ENCODE results near the gene TUBA4B. TPM values are rescaled to one million over a fixed set of nuclear protein-coding genes. Genes with fewer than 3 reads are reported as not detected.

TUBA4B gene
- total RNA-seq, 4 donors from 2014 or later, result not detected

- DNase-seq (ENCODE audit: low spot score in 2 of 2), result peak; percentile 87 to 90
- WGBS, 2 donors, result 0 to 2% methylated on average over 26 to 28 of the region's 46 CpGs
- Histone ChIP-seq H3K4me3 (peak within 1 kb of the TSS; percentile 76 to 94 (median 80)), H3K36me3 (peaks cover 0 to 28% (median 0%) of the 10 kb centered on the region in 3 donors), H3K9me3 (no peaks in the 10 kb centered on the region), H3K4me1 (peaks cover 0 to 44% (median 27%) of the 10 kb centered on the region in 4 donors), H3K27ac (peak within 1 kb of the TSS; percentile 93 to 97 (median 94)), H3K27me3 (no peaks in the 10 kb centered on the region)
- peak in 1 of 5 experiments; percentile 46 for TF ChIP-seq CTCF (IDR thresholded peaks at IDR 0.05)
- TF ChIP-seq POLR2A (IDR thresholded peaks at IDR 0.05), result peak; percentile 67 to 81
- peak; percentile 94 to 98 for TF ChIP-seq EP300 (IDR thresholded peaks at IDR 0.05)
Measured at GRCh38 chr2:219245148-219245898, 7.7 kb upstream of the TUBA4B start, which contains the start of the genes GLB1L and STK16. TSS of gene GLB1L (minus strand) at chr2:219245444. CDS start at chr2:219243573, 1,871 bp downstream. TSS of gene STK16 (plus strand) at chr2:219245479. CDS start at chr2:219246000, 521 bp downstream.

- Histone ChIP-seq H3K27ac (peak overlapping the region; percentile 93 to 97 (median 94)), H3K4me3 (peak overlapping the region; percentile 76 to 94 (median 80)), H3K9me3 (no peaks in the 10 kb centered on the region), H3K36me3 (peaks cover 0 to 33% (median 0%) of the 10 kb centered on the region in 3 donors), H3K27me3 (no peaks in the 10 kb centered on the region), H3K4me1 (peaks cover 0 to 49% (median 30%) of the 10 kb centered on the region in 4 donors)
- 15 to 16% methylated on average over 9 to 10 of the region's 10 CpGs for WGBS, 2 donors
- TF ChIP-seq POLR2A (IDR thresholded peaks at IDR 0.05), result no peak
- TF ChIP-seq CTCF (IDR thresholded peaks at IDR 0.05), result no peak
- no peak for TF ChIP-seq EP300 (IDR thresholded peaks at IDR 0.05)
- no peak for DNase-seq (ENCODE audit: low spot score in 2 of 2)
Measured at GRCh38 chr2:219245899-219246230, 7.2 kb upstream of the TUBA4B start.

- Histone ChIP-seq H3K27ac (peak overlapping the region in 2 of 4 donors; percentile 67 to 94), H3K36me3 (peaks cover 0 to 33% (median 0%) of the 10 kb centered on the region in 3 donors), H3K27me3 (no peaks in the 10 kb centered on the region), H3K4me3 (no peak overlapping the region), H3K9me3 (no peaks in the 10 kb centered on the region), H3K4me1 (peaks cover 0 to 50% (median 30%) of the 10 kb centered on the region in 4 donors)
- no peak for DNase-seq (ENCODE audit: low spot score in 2 of 2)
- TF ChIP-seq POLR2A (IDR thresholded peaks at IDR 0.05) (no peak), CTCF (IDR thresholded peaks at IDR 0.05) (no peak), EP300 (IDR thresholded peaks at IDR 0.05) (no peak)
- 89 to 93% methylated on average over 10 of the region's 10 CpGs for WGBS, 2 donors
Measured at GRCh38 chr2:219246559-219246958, 6.5 kb upstream of the TUBA4B start.

GRCh38 chr2:219247678-219248642 lies 5.1 kb upstream of the TUBA4B start:
- H3K9me3 ChIP-seq, result no peaks in the 10 kb centered on the region
- no peak overlapping the region for H3K4me3 ChIP-seq
- TF ChIP-seq EP300 (IDR thresholded peaks at IDR 0.05) (no peak), CTCF (IDR thresholded peaks at IDR 0.05) (no peak), POLR2A (IDR thresholded peaks at IDR 0.05) (no peak)
- peaks cover 0 to 33% (median 0%) of the 10 kb centered on the region in 3 donors for H3K36me3 ChIP-seq
- no peak for DNase-seq (ENCODE audit: low spot score in 2 of 2)
- peaks cover 0 to 61% (median 33%) of the 10 kb centered on the region in 4 donors for H3K4me1 ChIP-seq
- H3K27ac ChIP-seq, result peak overlapping the region in 3 of 4 donors; percentile 80 to 84 (median 84)
- H3K27me3 ChIP-seq, result no peaks in the 10 kb centered on the region
- WGBS, 2 donors, result 85 to 89% methylated on average over 17 of the region's 17 CpGs

Measured in tibial nerve (tissue), 4 donors.